Activated T-helper 9 cell treated with anti-CD3 and anti-CD28 coated beads, Interleukin-2, amount 50 U/mL, for 16 hours (primary cell): ENCODE measurements around the gene SORL1.
"Not testable (repeated sequence)": the region's sequence is repeated elsewhere in the genome, so short reads cannot be mapped to it uniquely, and the experiment has no call there.

Source experiments
- DNase-seq: peaks from one replicate; pipeline ENCODE4 v3.0.0-alpha.2; 2020; ENCODE audit warnings: low read depth

SORL1 gene

DNA sequence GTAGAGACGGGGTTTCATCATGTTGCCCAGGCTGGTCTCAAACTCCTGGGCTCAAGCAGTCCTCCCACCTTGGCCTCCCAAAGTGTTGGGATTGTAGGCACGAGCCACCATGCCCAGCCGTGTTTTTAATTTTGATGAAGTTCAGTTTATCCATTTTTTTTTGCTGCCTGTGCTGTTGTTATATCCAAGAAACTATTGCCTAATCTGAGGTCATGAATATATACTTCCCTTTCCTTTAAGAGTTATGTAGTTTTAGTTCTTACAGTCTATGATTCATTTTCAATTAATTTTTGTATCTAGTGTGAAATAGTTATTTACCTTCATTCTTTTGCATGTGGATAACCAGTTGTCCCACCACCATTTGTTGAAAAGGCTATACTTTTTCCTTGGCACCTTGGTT lies 50.9 kb downstream of the SORL1 start:
- DNase-seq: no peak

DNA sequence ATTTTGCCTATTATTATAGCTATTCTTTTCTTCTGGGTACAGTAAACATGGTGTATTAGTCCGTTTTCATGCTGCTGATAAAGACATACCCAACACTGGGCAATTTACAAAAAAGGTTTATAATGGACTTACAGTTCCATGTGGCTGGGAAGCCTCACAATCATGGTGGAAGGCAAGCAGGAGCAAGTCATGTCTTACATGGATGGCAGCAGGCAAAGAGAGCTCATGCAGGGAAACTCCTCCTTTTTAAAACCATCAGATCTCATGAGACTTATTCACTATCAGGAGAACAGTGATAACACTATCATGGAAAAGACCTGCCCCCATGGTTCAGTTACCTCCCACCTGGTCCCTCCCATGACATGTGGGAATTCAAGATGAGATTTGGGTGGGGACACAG lies 54.1 kb downstream of the SORL1 start:
- not testable (repeated sequence) for DNase-seq

DNA sequence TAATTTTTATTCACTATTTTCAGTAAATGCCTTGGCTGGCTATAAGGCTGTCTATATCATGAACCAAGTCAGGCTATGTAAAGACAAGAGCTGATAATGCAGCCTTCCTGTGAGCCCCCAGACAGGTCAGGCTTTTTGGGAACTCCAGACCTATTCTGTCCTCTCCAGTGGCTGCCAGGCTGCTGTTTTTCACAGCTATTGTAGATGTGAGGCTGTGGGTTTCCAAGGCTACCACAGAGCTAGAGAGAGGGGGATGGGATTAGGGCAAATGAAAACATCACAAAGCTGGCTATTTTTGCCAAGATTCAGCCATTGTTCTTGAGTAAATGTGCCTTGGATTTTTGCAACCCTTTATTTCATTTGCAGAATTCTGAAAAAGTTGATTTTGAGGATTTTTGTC lies 56.3 kb downstream of the SORL1 start:
- no peak for DNase-seq

DNA sequence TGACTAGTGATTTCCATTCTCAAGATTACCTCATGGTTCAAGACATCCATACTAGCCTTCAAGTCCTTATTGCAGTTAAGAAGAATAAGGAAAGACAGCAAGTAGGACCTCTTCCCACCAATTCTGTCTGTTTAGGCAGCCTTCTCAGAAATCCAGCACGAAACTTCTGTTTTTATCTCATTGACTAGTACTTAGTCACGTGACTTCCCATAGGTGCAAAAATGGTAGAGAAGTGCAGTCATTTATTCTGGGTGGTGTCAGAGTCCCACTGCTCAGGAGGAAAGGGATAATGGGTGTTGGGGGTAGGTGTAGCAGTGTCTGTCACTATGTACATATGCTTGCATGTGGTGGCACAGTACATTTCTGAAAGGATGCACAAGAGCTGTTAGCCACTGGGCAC lies 58.3 kb downstream of the SORL1 start:
- DNase-seq: no peak

DNA sequence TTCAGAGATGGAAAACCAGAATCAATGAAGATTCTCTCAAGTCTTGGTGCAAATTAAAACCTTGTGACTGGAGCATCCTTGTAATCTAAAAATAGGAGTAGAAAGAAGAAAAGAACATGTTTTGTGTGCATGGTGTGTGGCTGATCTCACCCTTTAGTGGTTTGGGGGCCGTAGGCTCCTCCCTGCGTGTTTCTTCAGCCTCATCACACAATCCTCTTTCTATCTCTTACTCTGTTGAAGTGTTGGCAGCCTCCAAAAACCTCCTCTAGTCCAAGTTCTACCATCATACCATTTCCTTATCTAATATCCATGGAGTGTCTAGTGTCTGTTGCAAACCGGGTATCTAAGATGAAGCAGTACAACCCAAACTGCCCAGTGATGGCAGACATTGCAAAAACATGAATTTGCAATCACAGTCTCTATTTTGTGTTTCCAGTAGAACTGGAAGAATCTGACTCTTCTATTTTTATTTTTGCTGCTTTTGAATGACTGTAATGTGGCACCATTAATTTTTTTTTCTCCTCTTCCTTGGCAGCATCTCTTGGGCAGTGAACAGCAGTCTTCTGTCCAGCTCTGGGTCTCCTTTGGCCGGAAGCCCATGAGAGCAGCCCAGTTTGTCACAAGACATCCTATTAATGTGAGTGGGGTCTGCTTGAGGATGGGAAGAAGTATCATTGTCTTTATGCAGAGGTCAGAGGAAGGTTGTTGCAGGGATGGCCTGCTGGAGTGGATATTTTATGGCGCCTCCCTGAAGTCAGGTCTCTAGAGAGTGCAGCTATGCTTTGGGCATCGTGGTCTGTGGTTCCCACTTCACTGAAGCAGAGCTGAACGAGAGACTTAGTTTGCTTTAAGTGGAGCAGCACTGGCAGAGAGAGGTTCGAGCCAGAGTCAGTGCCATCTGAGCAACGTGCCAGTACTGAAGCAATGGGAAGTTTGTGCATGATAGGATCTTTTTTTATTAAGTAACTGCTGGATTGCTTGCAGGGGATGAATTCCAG lies 60.7 kb downstream of the SORL1 start:
- no peak for DNase-seq

DNA sequence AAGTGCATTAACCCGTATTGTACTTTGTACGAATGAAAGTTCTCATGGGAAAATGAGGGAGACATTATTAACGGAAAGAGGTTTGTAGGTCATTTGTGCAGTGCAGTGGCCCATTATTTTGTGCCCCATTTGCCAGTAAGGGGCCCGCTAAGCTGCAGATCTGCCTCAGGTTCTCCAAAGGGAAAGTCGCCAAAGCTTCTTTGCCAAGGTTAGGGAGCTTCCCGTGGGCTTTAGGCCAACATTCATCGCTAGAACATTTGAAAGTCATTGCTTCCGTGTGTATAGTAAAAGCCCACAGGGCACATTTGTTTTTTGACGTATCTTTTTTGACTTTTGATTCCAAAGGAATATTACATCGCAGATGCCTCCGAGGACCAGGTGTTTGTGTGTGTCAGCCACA lies 61.7 kb downstream of the SORL1 start:
- no peak for DNase-seq

DNA sequence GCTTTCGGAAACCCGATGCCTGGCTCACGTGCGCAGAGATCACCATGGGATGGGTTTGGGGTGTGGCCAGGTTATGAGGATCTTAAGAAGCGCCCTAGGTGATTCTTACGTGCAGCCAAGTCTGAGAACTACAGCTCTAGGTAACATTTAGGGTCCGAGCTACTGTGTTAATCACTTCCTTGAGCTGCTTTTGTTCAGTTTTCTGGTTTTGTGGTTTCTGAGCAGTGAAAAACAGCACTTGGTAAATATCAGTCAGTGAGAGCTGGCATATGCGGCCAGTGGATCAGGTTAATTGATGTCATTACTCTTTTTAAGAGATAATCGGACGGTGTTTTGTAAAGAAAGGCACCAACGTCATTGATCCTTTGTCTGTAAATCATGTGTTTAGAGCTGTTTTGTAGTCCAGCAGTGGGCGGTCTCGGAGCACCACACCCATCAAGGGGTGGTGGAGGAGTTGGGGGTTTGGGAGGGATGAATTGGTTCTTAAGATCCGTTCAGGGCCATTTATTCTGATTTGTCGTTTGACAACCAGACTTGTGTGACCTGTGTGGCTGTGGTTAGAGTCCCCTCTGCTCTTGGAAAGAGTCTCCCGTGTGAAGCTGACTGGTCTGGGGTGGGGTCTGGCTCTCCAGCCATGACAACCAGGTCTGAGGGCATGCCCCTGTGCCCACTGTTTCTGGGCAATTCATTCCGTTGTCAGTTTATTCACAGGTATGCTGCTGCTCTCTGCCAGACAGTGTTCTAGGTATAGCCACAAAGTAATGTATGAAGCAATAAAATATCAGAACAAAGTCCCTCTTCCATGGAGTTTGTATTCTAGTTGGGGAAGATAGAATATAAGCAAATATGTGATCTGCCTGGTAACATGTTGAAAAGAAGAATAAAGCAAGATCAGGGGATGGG lies 62.6 kb downstream of the SORL1 start:
- DNase-seq: no peak

DNA sequence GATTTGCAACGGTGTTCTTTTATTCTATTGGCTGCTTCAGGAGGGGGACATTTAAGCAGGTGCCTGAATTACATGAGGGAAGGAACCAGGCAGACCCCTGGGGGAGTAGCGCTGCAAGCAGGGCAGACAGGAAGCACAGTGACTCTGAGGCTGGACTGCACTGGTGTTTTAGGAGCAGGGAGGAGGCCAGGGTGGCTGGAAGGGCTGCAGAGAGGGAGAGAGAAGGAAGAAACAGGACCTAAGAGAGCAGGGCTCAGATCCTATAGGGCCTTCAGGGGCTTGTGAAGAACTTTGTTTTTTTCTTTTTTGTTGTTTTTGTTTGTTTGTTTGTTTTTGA lies 63.2 kb downstream of the SORL1 start:
- DNase-seq: no peak

DNA sequence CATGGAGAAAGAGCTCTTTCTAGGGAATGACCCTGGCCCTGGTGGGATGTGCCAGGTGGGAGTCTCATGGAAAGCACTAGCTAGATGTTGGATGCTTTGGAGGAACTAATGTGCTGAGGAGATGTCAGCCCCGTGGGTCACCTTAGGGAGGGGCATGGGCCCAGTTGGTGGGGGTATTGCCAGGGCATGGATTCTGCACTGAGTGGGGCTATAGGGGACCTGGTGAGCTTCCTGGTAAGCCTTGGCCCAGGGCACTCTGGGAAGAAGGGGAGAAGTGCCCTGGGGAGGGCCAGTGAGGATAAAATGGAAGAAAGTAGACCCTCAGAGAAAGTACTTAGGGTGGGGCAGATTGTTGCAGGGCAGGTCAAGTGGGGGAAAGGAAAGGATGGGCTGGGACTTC lies 65.9 kb downstream of the SORL1 start:
- DNase-seq: no peak

DNA sequence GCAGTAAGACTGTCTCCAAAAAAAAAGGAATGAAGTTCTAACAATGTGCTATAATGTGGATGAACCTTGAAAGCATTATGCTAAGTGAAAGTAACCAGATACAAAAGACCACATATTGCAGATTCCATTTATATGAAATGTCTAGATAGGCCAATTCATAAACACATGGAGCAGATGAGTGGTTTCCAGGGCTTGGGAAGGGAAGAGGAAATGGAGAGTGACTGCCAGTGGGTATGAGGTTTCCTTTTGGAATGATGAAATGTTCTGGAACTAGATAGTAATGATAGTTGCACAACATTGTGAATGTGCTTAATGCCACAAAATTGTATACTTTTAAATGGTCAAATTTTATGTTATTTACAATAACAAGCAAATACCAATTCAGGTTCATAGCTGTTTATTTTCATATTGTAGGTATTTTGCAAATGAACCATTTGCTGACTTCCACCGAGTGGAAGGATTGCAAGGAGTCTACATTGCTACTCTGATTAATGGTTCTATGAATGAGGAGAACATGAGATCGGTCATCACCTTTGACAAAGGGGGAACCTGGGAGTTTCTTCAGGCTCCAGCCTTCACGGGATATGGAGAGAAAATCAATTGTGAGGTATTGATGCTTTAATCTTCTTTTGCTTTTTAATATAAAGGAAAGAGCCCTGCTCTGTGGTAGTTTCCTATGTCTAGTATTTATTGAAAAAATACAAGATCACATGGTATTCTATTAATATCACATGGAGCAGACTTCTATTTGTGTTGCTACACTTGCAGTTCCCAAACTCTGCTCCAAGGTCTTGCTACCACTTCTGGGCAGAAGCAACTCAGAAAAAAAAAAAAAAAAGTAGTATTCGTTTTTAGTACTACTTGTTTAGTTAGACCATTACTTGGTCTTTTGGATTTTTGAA lies 68.4 kb downstream of the SORL1 start:
- DNase-seq: no peak

DNA sequence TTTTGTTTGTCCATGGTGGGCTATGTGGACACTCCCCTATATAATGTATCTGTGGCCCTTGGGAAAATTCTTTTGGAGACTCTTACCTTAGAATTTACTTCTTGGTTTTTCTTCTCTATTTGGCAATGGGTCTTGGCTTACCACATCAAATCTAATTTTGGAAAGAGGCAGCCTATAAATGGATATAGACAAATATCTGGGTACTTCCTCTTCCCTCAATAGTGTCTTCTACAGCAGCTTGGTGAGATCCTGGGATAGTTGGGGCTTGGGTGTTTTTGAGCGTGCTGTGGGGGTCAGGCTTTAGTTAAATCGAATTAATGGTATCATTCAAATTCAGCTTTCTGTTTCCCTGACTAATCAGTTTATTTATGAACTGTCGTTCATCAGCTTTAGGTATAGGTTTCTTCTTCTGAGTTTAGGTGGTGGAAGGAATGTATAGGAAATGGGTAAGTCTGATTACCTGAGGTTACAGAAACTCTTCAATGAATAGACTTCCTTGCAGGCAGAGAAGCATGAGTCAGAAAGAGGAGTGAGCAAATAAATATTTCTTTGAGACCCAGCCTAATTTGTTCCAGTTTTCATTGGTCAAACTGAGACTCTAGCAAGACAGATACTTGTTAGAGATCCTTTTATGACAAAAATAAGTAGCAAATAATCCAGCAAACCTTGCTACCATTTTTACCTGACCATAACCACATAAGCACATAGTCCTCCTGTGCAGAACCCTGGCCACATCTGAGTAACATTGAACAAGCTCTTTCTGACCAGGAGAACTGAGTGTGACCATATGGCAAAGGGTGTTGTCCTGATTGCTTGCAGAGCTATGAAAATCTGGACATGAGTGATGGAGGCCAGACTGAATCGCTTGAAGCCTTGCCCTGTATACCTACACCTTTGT lies 69.3 kb downstream of the SORL1 start:
- no peak for DNase-seq

DNA sequence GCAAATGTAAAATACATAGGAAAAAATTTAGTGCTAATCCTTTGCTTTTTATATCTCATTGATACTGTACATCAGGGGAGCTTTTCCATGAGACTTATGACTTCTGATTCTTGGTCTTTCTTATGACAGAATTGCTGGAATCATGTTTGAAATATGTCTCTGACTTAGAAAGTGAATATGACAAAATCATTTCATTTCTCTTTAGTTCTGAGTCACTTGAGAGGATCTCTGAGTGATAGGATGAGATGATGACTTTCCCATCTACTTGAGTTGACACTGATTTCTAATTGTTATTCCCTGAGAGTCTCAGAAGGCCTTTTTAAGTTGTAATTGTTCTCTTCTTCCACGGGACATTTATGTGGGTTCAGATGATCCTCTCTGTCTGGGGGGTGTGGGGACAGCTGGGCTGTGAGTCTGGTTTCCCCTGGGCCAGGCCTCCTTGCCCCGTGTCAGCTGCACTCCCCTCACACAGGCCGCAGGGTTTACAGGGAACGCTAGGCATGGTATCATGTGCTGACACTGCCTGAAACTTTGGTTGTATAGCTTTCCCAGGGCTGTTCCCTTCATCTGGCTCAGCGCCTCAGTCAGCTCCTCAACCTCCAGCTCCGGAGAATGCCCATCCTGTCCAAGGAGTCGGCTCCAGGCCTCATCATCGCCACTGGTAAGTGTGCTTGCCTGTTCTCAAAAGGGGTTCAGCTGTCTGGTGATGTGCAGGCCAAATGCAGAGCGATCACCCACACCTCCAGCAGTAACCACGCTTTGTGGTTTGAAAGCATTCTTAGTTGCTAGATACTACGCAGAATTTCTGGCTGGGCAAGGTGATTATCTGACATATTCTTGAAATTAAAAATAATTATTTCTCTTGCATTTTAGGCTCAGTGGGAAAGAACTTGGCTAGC lies 70.2 kb downstream of the SORL1 start:
- no peak for DNase-seq

DNA sequence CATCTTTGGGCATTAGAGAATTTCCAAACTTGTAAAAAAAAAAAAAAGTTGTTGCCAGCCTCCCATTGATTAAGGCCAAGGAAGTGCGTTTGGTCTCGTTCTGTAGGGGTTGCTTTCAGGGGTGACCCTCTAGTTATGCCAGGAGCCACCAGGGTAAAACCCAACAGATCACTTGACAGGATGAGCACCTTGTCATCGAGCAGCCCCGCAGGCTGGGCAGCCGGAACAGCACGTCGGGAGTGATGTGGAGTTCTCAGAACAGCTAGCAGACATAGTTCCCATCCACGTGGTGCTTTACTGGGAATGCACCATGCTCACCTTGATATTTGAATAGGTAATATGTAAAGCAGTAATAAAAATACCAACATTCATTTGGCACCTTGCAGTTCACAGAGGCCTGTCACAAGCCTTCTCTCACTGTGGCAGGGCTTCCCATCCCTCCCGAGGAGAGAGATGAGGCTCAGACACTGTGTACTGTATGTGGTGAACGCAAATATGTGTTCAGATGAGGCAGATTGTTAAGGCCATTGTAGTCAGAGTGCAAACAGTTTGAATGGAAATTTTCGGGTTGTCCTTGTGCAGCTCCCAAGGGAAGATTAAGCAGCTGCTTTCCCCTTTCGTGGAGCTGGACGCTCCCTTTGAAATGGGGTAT lies 71.6 kb downstream of the SORL1 start:
- DNase-seq: no peak

DNA sequence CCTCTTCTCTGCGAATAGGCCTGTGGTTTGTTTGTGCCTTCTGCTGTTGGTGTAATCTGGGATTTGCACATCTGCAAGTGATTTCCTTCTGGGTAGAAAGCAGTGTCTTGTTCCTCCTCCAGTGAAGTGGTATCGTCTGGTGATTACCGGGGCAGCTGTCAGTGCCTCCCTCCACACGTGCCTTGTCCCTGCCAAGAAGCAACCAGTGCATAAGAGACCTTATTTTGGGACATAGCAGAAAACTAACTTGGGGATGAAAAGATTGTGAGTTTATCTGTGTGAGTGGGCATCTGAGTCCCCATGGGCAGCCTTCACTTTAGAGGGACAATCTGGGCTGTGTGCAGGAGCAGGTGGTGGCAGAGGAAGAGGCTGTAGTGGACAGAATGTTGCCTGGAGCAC lies 72.1 kb downstream of the SORL1 start:
- DNase-seq: no peak

DNA sequence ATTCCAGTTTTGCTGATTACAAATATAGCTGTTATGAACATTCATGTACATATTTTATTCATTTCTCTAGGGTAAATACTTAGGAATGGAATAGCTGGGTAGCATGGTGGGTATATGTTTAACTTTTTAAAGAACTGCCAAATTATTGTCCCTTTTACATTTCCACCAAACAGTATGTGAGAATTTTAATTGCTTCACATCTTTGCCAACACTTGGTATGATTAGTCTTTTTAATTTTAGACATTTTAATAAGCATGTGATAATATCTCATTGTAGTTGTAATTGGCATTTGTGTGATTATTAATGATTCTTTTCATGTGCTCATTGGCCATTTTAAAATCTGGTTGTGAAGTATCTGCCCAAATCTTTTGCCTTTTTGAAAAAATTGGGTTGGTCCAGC lies 73.3 kb downstream of the SORL1 start:
- no peak for DNase-seq

DNA sequence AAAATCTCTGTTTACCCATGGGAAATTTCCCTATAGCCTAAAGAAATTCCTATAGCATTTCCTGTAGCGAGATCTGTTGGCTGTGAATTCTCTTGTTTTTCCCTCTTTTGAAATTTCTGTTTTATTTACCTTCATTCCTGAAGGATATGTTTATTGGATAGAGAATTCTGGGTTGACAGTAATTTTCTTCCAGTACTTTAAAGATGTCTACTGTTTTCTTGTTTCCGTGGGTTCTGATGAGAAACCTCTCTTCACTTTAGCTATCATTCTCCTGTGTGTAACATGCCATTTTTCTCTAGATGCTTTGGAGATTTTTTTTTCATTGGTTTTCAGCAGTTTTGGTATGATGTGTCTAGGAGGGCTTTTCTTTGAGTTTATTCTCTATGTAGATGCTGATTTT lies 78.1 kb downstream of the SORL1 start:
- no peak for DNase-seq

DNA sequence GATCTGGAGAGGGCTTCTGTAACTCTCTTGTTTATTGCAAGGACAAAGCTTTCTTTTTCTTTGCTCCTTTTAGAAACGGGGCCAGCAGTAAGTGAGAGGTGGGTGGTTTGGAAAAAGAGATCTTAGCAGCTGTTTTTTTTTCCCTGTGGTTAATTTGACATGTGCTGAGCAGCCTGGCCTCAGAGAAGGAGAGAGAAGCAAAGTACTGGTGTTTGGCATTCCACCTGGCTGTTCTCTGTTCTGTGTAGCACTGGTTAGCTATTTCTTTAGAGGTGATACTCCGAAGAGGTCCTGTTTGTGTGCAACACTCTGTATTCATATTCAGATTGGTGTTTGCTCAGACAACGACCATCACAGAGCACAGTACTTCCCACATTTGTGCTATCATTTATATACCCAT lies 81.5 kb downstream of the SORL1 start:
- DNase-seq: no peak

DNA sequence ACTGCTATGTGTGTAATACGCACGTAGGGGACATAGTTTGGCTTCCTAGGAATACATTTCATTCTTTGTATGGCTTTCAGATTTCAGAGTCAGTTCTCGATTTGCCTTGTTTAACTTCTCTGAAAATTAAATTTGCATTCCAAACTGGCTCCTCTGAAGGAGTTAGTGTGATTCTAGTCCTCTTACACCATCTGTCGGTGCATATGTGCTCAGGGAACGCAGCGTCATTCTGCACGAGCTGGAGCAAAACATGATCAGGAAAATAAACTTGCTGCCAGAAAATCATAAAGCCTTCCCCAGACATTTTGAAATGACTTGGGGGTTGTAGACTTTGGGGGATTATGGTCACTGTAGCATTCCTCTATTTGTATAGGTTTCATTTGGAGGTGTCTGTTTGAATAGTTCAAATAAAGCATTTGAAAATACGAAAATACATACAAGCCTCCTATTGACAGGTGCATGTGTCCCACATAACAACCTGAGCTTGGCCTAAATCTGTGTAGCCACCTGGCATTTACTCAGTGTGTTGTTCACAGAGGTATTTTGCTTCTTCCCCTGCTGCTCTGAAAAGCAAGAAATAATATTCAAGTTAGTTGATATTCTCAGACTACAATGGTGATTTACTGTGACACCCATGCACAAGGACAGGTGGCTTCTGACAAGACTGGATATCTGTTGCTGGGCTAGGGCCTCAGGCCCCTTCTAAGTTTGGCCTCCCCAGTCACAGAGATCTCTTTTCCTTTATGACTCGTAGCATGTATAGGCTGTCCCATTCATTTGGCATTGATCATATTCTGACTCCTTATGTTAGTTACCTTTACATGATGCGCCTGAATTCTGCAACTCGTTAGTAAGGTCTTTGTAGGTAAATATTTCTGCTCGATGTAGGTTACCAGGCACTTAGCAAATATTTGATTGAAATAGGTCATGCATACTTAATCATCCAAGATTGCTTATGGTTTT lies 82.3 kb downstream of the SORL1 start:
- DNase-seq: no peak
